ENCODE measurements around the gene DMBX1.

DMBX1 gene

GRCh38 chr1:46526691-46527291 is 37.2 kb downstream of the DMBX1 start:
- no peak for DNase-seq

GRCh38 chr1:46527474-46528296 is 38.0 kb downstream of the DMBX1 start:
- peak; percentile 74 for DNase-seq

DNA sequence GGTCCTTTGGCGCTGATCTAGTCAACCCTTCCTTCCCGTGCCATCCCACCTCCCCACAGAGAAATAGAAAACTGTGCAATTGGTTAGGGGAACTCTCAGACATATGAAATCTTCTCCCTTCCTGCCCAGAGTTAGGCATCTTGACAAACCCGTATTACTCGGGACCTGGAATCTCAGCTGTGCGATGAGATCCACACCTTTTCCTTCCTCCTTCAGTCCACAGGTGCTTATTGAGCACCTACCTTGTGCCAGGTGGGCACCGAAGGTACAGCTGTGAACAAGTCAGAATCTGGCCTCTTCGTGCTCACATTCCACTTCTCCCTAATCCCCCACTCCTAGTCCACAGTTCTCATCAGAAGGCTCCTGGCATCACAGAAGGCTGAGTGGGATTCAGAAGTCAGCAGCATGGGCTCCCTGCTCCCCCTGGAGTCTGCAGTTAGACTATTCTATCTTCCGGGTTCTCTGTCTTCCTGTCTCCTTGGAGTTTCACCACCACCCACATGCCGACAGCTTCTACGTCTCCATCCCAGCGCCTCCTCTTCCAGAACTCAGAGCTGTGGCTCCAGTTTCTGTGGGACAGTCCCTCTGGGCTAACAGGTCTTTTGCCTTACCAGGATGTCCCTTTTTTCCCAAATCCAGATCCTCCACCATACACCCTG is 38.8 kb downstream of the DMBX1 start:
- DNase-seq, result no peak

GRCh38 chr1:46529031-46529630 is 39.5 kb downstream of the DMBX1 start:
- DNase-seq, result no peak

DNA sequence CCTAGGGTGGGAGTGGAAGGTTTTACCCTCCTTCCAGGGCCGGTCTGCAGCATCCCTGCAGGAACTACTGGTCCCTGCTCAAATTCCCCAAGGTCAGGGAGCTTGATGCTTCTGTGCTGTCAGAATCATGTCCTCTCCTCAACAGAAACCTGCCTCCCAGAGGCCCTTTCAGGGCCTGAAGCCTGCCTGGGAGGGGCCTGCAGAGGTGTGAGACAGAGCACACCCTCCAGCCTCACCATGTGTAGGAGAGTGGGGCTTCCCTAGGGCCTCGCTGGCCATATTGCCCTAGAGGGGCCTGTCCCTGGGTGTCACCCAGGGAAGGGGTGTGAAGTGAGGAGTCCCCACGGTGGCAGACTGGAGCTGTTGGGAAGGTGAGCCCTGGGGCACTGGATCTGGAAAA is 40.7 kb downstream of the DMBX1 start:
- no peak for DNase-seq

DNA sequence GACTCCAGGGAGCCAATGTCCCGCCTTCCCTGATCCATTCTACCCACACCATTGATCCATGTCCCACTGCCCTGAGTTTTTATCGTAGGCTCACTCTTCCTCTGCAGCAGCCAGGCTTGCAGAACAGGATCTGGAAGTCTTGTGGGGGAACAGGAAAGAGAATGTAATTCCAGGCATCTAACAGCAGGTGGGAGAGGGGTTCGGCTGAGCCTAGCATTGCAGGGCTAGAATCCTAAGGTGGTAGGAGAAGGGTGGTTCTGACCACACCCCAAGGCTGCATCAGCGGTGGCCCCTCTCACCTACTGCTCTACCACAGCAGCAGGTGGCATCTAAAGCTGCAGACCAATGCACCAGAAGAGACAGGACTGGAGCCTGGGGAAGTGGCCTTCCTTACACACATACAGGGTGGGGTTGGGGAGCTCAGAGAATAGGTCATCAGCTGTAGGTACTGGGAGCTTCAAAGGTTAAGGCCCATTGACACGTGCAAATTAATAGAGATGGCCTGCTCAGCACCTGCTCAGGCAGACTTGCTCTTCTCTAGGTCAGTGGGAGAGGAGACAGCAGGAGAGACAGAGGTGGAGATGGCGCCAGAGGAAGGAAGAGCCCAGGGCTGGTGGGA is 41.3 kb downstream of the DMBX1 start:
- no peak for DNase-seq

- no peak for DNase-seq
These were observed 42.5 kb downstream of the DMBX1 start for GRCh38 chr1:46532095-46532494.

- DNase-seq, result peak; percentile 75
These were observed 43.0 kb downstream of the DMBX1 start for GRCh38 chr1:46532498-46533178.

- DNase-seq, result peak; percentile 36
These were observed 43.7 kb downstream of the DMBX1 start for GRCh38 chr1:46533179-46533864.

DNA sequence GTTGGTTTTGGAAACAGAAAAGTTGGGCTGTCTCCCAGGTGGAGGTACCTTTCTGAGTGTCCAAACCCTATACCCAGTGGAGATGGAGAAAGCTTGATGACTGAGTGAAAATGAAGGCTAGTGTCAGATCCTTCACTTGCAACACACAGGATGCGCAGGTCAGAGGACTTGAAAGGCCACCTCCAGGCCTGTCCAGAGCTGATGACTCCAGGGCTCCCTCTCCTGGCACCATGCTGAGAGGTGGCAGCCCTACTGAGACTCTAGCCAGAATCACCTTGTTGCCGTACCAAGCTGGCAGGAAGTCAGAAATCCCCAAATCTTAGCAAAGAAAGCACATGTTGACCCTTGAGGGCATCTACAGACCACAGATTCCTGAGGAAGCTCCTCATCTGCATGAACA is 45.4 kb downstream of the DMBX1 start:
- peak; percentile 11 for DNase-seq

GRCh38 chr1:46536527-46536926 is 46.9 kb downstream of the DMBX1 start:
- DNase-seq, result no peak

DNA sequence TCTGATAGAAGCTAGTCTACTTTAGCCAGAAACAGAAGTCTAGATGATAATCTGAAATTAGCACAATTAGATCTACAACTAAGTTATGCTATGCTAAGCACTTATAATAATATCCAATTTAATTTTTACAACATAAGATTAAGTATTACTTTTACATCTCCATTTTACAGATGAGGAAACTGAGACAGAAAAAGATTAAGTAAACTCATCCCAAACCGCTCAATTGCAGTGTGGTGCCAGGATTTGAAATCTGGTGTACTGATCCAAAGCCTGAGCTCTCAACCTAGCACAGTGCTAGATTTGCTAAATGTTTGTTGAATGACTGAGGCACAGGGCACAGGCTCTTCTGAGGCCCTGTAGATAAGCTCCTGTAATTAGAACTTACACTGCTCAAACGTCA is 48.0 kb downstream of the DMBX1 start:
- DNase-seq, result no peak

- DNase-seq, result no peak
These were observed 48.5 kb downstream of the DMBX1 start for GRCh38 chr1:46538147-46538546.

Data from stimulated activated CD4-positive, alpha-beta T cell treated with anti-CD3 and anti-CD28 coated beads, Interleukin-12 subunit alpha, Interleukin-12 subunit beta, amount 100 ng/mL, for 4 hours (primary cell).